Measurements from ENCODE around the gene GNB1.

- TF ChIP-seq CTCF (IDR thresholded peaks at IDR 0.05; ENCODE audit: borderline replicate concordance, extremely low read depth, low read length, poor library complexity, severe bottlenecking): no peak
- no peak for TF ChIP-seq EZH2 (IDR thresholded peaks at IDR 0.05; ENCODE audit: borderline replicate concordance, low read depth, low read length, severe bottlenecking)
Observed at GRCh38 chr1:1894354-1895059, 3.6 kb upstream of the GNB1 start.

All from DND-41 (cell line).